Heart right ventricle (tissue), 16 donors: ENCODE measurements around the gene SPATS2. TPM values are rescaled to one million over a fixed set of nuclear protein-coding genes. Genes with fewer than 3 reads are reported as not detected.

ENCODE experiments used
- ATAC-seq, 8 donors: fragments of 200-7000 bp; cut with Tn5 transposase; one replicate each; pipeline ENCODE4 v1.9.1; 2020; ENCODE audit warnings: mild to moderate bottlenecking in 8 of 8, moderate library complexity in 8 of 8, moderate number of reproducible peaks in 1 of 8
- DNase-seq, 2 donors: peaks; one replicate each; pipeline ENCODE4 v3.0.0-alpha.2; 2020
- H3K27ac ChIP-seq, 10 donors: fragments of 200-600 bp; sonication (generic) in 2 of 10; one replicate each; pipeline versions ENCODE4 v1.5.0 to v1.8.0; 2020 to 2022; ENCODE audit warnings: mild to moderate bottlenecking in 3 of 10
- H3K27me3 ChIP-seq, 7 donors: fragments of 200-600 bp; one replicate each; pipeline ENCODE4 v1.8.0; 2021 to 2022; ENCODE audit warnings: mild to moderate bottlenecking in 2 of 7
- H3K36me3 ChIP-seq, 9 donors: fragments of 200-600 bp; sonication (generic) in 1 of 9; one replicate each; pipeline versions ENCODE4 v1.5.0 to v1.8.0; 2020 to 2022; ENCODE audit warnings: mild to moderate bottlenecking in 2 of 9
- H3K4me1 ChIP-seq, 9 donors: fragments of 200-600 bp; sonication (generic) in 1 of 9; one replicate each; pipeline versions ENCODE4 v1.5.0 to v1.8.0; 2020 to 2022; ENCODE audit warnings: mild to moderate bottlenecking in 4 of 9
- H3K4me3 ChIP-seq, 10 donors: fragments of 200-600 bp; sonication (generic) in 2 of 10; one replicate each; pipeline versions ENCODE4 v1.5.0 to v1.8.0; 2020 to 2022; ENCODE audit warnings: mild to moderate bottlenecking in 7 of 10, moderate library complexity in 2 of 10
- H3K9me3 ChIP-seq, 11 donors: fragments of 200-600 bp in 10 of 11; sonication (generic) in 2 of 11; one replicate each; pipeline versions ENCODE4 v1.5.0 to v1.8.0; 2013 to 2022; ENCODE audit warnings: mild to moderate bottlenecking in 2 of 11, control low read depth in 1 of 11, moderate library complexity in 1 of 11
- CTCF ChIP-seq, 9 donors: fragments of 200-600 bp; sonication (generic) in 2 of 9; IDR thresholded peaks; one replicate each; pipeline versions ENCODE4 v1.5.0 to v1.8.0; 2021 to 2022; ENCODE audit warnings: antibody characterized with exemption in 9 of 9, mild to moderate bottlenecking in 5 of 9, moderate library complexity in 1 of 9
- WGBS, 2 donors: extraction: QIAGEN DNeasy Blood & Tissue Kit; methylation state at CpG; one replicate each; pipeline ENCODE4 v1.1.7; 2013; ENCODE audit warnings: inconsistent platforms in 1 of 2; 5-methylcytosine and 5-hydroxymethylcytosine counted together
- intact Hi-C, 10 donors: fragments of 100-400 bp; cut with DNase I; formaldehyde crosslinking; loops; one replicate each; pipeline versions ENCODE4 v1.11.1 to v1.14.2; 2022
- polyA plus RNA-seq, 2 donors: library from polyadenylated mRNA; stranded (reverse); fragments of 200-250 nt; gene quantifications; one replicate each; pipeline ENCODE4 v1.2.3, GENCODE V29; 2013
- total RNA-seq, 10 donors: library from RNA; stranded (reverse); fragmentation: NEBNext Ultra II Directional in 3 of 10; extraction: Animal tissue kit (Norgen Biotek cat#: 25700) in 3 of 10; gene quantifications; one replicate each; pipeline versions ENCODE4 v1.2.1 to v1.2.4, GENCODE V29; 2021 to 2023
- donor health status: Arrhythmogenic right ventricular cardiomyopathy.
- donor health status: ischemic (EF 13 %, LVEDD 7.1; RV severe dilation, severe dysfunction).
- donor health status: healthy with polysubstance abuse.
- donor health status: DM: no; HTN: yes; CAD: no.
- donor health status: DM: no; HTN: no; CAD: no.
- donor health status: ischemic (EF 25% LVEDD 6.9; RV normal size, moderate dysfunction).
- donor health status: ischemic (EF 25% LVEDD 5.7; RV mildly dilated, moderate dysfunction).
- donor health status: healthy.
- donor health status: DM: yes; HTN: yes; CAD: no.
- donor health status: Ischemic cardiomyopathy.
- donor health status: ischemic (EF 35%, LVEDD 5.7; RV mildly dilated, moderate dysfunction).
- donor health status: nonischemic (EF 11% LVEDD 7.7; RV severe dilation, severe dysfunction).
- donor health status: DM: yes; HTN: yes; CAD: no.
- donor health status: PGD.
- donor health status: ischemic (EF 29% LVEDD 5.4; RV normal size, mild dysfunction).
- donor health status: nonischemic (EF 23%, LVEDD 6.1; RV moderate dilation, normal function).

The SPATS2 gene
- total and polyA plus RNA-seq, 12 donors: 3.5 to 11.5 (median 5.1) TPM

- Histone ChIP-seq H3K4me3 (no peak overlapping the region), H3K4me1 (peaks cover 0 to 10% (median 0%) of the 10 kb centered on the region in 9 donors), H3K36me3 (peaks cover 0 to 44% (median 0%) of the 10 kb centered on the region in 9 donors), H3K9me3 (no peaks in the 10 kb centered on the region), H3K27me3 (no peaks in the 10 kb centered on the region), H3K27ac (no peak overlapping the region)
- 80 to 88% methylated on average over 1 of the region's 1 CpG for WGBS, 2 donors
- TF ChIP-seq CTCF (IDR thresholded peaks at IDR 0.05): no peak
- DNase-seq (no peak), ATAC-seq (no peak)
- intact Hi-C loops: no loop called here
Measured at GRCh38 chr12:49483619-49484018, 116.4 kb downstream of the SPATS2 start.

- no peaks in the 10 kb centered on the region for H3K9me3 ChIP-seq
- no peaks in the 10 kb centered on the region for H3K27me3 ChIP-seq
- H3K27ac ChIP-seq: no peak overlapping the region
- H3K36me3 ChIP-seq: peaks cover 0 to 70% (median 5%) of the 10 kb centered on the region in 9 donors
- H3K4me3 ChIP-seq: no peak overlapping the region
- WGBS, 2 donors: 94 to 98% methylated on average over 2 of the region's 2 CpGs
- no peak for TF ChIP-seq CTCF (IDR thresholded peaks at IDR 0.05)
- intact Hi-C loops: no loop called here
- DNase-seq (no peak), ATAC-seq (no peak)
- peaks cover 0 to 4% (median 0%) of the 10 kb centered on the region in 9 donors for H3K4me1 ChIP-seq
Measured at GRCh38 chr12:49487605-49488004, 120.3 kb downstream of the SPATS2 start.

GRCh38 chr12:49489154-49489553 lies 121.9 kb downstream of the SPATS2 start:
- DNase-seq (no peak), ATAC-seq (no peak)
- Histone ChIP-seq H3K27me3 (no peaks in the 10 kb centered on the region), H3K36me3 (peaks cover 0 to 73% (median 5%) of the 10 kb centered on the region in 9 donors), H3K9me3 (no peaks in the 10 kb centered on the region), H3K4me3 (no peak overlapping the region), H3K27ac (no peak overlapping the region), H3K4me1 (no peaks in the 10 kb centered on the region)
- WGBS, 2 donors: 96% methylated on average over 3 of the region's 3 CpGs
- no peak for TF ChIP-seq CTCF (IDR thresholded peaks at IDR 0.05)
- intact Hi-C loops: no loop called here

- no peak for TF ChIP-seq CTCF (IDR thresholded peaks at IDR 0.05)
- Histone ChIP-seq H3K4me3 (no peak overlapping the region), H3K27ac (no peak overlapping the region), H3K4me1 (no peaks in the 10 kb centered on the region), H3K27me3 (no peaks in the 10 kb centered on the region), H3K36me3 (peaks cover 0 to 73% (median 5%) of the 10 kb centered on the region in 9 donors), H3K9me3 (no peaks in the 10 kb centered on the region)
- WGBS, 2 donors: 87% methylated on average over 4 of the region's 4 CpGs
- DNase-seq: no peak
- ATAC-seq: no peak
- intact Hi-C loops: no loop called here
Measured at GRCh38 chr12:49489720-49490119, 122.5 kb downstream of the SPATS2 start.
